PC-9 (cell line): Measurements from ENCODE around the gene PCDHGA3.

Source experiments
- CTCF ChIP-seq: fragments of 200-600 bp; sonication (generic); conservative IDR thresholded peaks from 2 replicates; pipeline ENCODE4 v1.6.1; 2017; ENCODE audit warnings: mixed run types, antibody characterized with exemption, mild to moderate bottlenecking, moderate library complexity
- EZH2 ChIP-seq: fragments of 200-600 bp; sonication (generic); IDR thresholded peaks from 2 replicates; pipeline ENCODE4 v1.8.0; 2017; ENCODE audit warnings: antibody characterized with exemption, low read depth

- no peak for TF ChIP-seq CTCF
- TF ChIP-seq EZH2, result no peak
These were observed 8.0 kb downstream of the PCDHGA3 start for GRCh38 chr5:141351591-141351990.
